PC-3 (cell line): ENCODE results near the gene TMEM82.

Experiments
- CTCF ChIP-seq: fragments of 300-600 bp; sonication (generic); conservative IDR thresholded peaks from 2 replicates; pipeline ENCODE4 v1.5.1; 2017; ENCODE audit warnings: antibody characterized with exemption, low read depth, mild to moderate bottlenecking, low read length
- EZH2 ChIP-seq: fragments of 300-600 bp; sonication (generic); IDR thresholded peaks from one replicate; pipeline ENCODE4 v1.6.1; 2017; ENCODE audit warnings: antibody characterized with exemption, mild to moderate bottlenecking, low read length; ENCODE audit not compliant: unreplicated experiment

DNA sequence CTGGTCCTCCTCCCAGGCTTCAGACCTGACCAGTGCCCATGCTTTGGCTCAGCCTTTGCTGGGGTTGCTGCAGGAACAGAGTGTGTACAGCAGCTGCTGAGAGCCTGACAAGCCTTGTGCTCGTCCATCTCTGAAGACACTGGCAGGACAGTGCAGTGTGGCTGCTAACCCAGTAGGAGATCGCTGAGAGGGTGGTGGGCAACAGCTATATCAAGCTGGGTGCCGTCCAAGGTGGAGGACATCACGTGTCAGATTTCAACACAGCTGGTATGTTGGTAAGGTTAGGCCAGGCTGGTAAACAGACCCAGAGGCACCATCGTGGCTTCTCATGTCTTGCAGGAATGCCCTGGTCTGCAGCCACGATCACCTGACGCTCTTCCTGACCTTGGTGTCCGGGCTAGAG, 24.1 kb upstream of the TMEM82 start:
- no peak for TF ChIP-seq CTCF
- no peak for TF ChIP-seq EZH2
